ENCODE data around the gene GPANK1. TPM values are rescaled to one million over a fixed set of nuclear protein-coding genes. Genes with fewer than 3 reads are reported as not detected.

The GPANK1 gene
- total RNA-seq, 6 donors from 2014 or later = 12.0 to 45.1 (median 16.6) TPM

GRCh38 chr6:31692353-31692752, 27.6 kb upstream of the GPANK1 start:
- Histone ChIP-seq H3K27me3 (no peaks in the 10 kb centered on the region), H3K27ac (no peak overlapping the region), H3K4me3 (no peak overlapping the region), H3K4me1 (no peaks in the 10 kb centered on the region), H3K9me3 (no peaks in the 10 kb centered on the region), H3K36me3 (peaks cover 21 to 97% (median 84%) of the 10 kb centered on the region in 4 donors)
- TF ChIP-seq EP300 (IDR thresholded peaks at IDR 0.05) = no peak
- TF ChIP-seq POLR2AphosphoS5 (IDR thresholded peaks at IDR 0.05) = no peak
- no peak for TF ChIP-seq CTCF (IDR thresholded peaks at IDR 0.05)
- TF ChIP-seq POLR2A (IDR thresholded peaks at IDR 0.05) = no peak
- no peak for DNase-seq
- WGBS, 2 donors = 91 to 95% methylated on average over 4 of the region's 4 CpGs
- no peak for ATAC-seq (ENCODE audit: low FRiP score in 2 of 2)

GRCh38 chr6:31691564-31692108, 26.8 kb upstream of the GPANK1 start:
- Histone ChIP-seq H3K9me3 (no peaks in the 10 kb centered on the region), H3K4me3 (no peak overlapping the region), H3K27me3 (no peaks in the 10 kb centered on the region), H3K27ac (no peak overlapping the region), H3K4me1 (no peaks in the 10 kb centered on the region), H3K36me3 (peaks cover 21 to 99% (median 88%) of the 10 kb centered on the region in 4 donors)
- DNase-seq (no peak), ATAC-seq (ENCODE audit: low FRiP score in 2 of 2) (no peak)
- TF ChIP-seq POLR2AphosphoS5 (IDR thresholded peaks at IDR 0.05) (no peak), POLR2A (IDR thresholded peaks at IDR 0.05) (no peak), EP300 (IDR thresholded peaks at IDR 0.05) (no peak), CTCF (IDR thresholded peaks at IDR 0.05) (no peak)
- 97 to 98% methylated on average over 10 to 12 of the region's 12 CpGs for WGBS, 2 donors

GRCh38 chr6:31691078-31691463, 26.3 kb upstream of the GPANK1 start:
- TF ChIP-seq EP300 (IDR thresholded peaks at IDR 0.05) (no peak), CTCF (IDR thresholded peaks at IDR 0.05) (no peak), POLR2AphosphoS5 (IDR thresholded peaks at IDR 0.05) (no peak), POLR2A (IDR thresholded peaks at IDR 0.05) (no peak)
- Histone ChIP-seq H3K27me3 (no peaks in the 10 kb centered on the region), H3K4me1 (no peaks in the 10 kb centered on the region), H3K36me3 (peaks cover 21 to 99% (median 90%) of the 10 kb centered on the region in 4 donors), H3K9me3 (no peaks in the 10 kb centered on the region), H3K27ac (peak overlapping the region in 1 of 4 donors; percentile 10), H3K4me3 (no peak overlapping the region)
- no peak for ATAC-seq (ENCODE audit: low FRiP score in 2 of 2)
- no peak for DNase-seq
- WGBS, 2 donors = 87 to 90% methylated on average over 6 of the region's 6 CpGs

- peak overlapping the region in 1 of 4 donors; percentile 10 for H3K27ac ChIP-seq
- H3K9me3 ChIP-seq = no peaks in the 10 kb centered on the region
- WGBS, 2 donors = 73 to 76% methylated on average over 10 of the region's 10 CpGs
- H3K27me3 ChIP-seq = no peaks in the 10 kb centered on the region
- peaks cover 21 to 99% (median 84%) of the 10 kb centered on the region in 4 donors for H3K36me3 ChIP-seq
- no peak overlapping the region for H3K4me3 ChIP-seq
- TF ChIP-seq CTCF (IDR thresholded peaks at IDR 0.05) (no peak), POLR2A (IDR thresholded peaks at IDR 0.05) (no peak), EP300 (IDR thresholded peaks at IDR 0.05) (no peak), POLR2AphosphoS5 (IDR thresholded peaks at IDR 0.05) (no peak)
- DNase-seq = no peak
- ATAC-seq (ENCODE audit: low FRiP score in 2 of 2) = no peak
- no peaks in the 10 kb centered on the region for H3K4me1 ChIP-seq
Measured at GRCh38 chr6:31690231-31691077, 25.7 kb upstream of the GPANK1 start.

Data from upper lobe of left lung (tissue), 6 donors.